ENCODE results near the gene COCH. TPM values are rescaled to one million over a fixed set of nuclear protein-coding genes. Genes with fewer than 3 reads are reported as not detected.

Gene COCH
- total and polyA plus RNA-seq, 9 donors = 0.30 to 2.6 (median 1.2) TPM; not detected in 1

GRCh38 chr14:30876692-30877091, 2.3 kb downstream of the COCH start:
- TF ChIP-seq CTCF (IDR thresholded peaks at IDR 0.05) (no peak), POLR2A (IDR thresholded peaks at IDR 0.05) (no peak), EP300 (IDR thresholded peaks at IDR 0.05) (no peak)
- H3K27me3 ChIP-seq = no peaks in the 10 kb centered on the region
- no peak for DNase-seq
- peaks cover 12% of the 10 kb centered on the region for H3K4me1 ChIP-seq (ENCODE audit: insufficient read depth)
- 63 to 70% (median 67%) methylated on average over 4 of the region's 4 CpGs for WGBS, 3 donors
- intact Hi-C loops (cut with DNase I) = no loop called here
- H3K9me3 ChIP-seq = no peaks in the 10 kb centered on the region
- no peak overlapping the region for H3K4me3 ChIP-seq
- no peak overlapping the region for H3K27ac ChIP-seq
- no peaks in the 10 kb centered on the region for H3K36me3 ChIP-seq

GRCh38 chr14:30882431-30882830, 8.1 kb downstream of the COCH start:
- no peak overlapping the region for H3K4me3 ChIP-seq
- no peaks in the 10 kb centered on the region for H3K4me1 ChIP-seq (ENCODE audit: insufficient read depth)
- no peak for TF ChIP-seq POLR2A (IDR thresholded peaks at IDR 0.05)
- no peak for TF ChIP-seq EP300 (IDR thresholded peaks at IDR 0.05)
- no peak for TF ChIP-seq CTCF (IDR thresholded peaks at IDR 0.05)
- WGBS, 3 donors = 37 to 87% (median 42%) methylated on average over 1 of the region's 1 CpG
- no peaks in the 10 kb centered on the region for H3K9me3 ChIP-seq
- H3K27me3 ChIP-seq = no peaks in the 10 kb centered on the region
- H3K36me3 ChIP-seq = no peaks in the 10 kb centered on the region
- intact Hi-C loops (cut with DNase I) = no loop called here
- H3K27ac ChIP-seq = no peak overlapping the region
- DNase-seq = no peak

GRCh38 chr14:30883508-30884294, 9.3 kb downstream of the COCH start:
- Histone ChIP-seq H3K27ac (no peak overlapping the region), H3K27me3 (no peaks in the 10 kb centered on the region), H3K4me1 (ENCODE audit: insufficient read depth) (no peaks in the 10 kb centered on the region), H3K9me3 (no peaks in the 10 kb centered on the region), H3K36me3 (no peaks in the 10 kb centered on the region), H3K4me3 (no peak overlapping the region)
- no peak for DNase-seq
- intact Hi-C loops (cut with DNase I) = no loop called here
- TF ChIP-seq POLR2A (IDR thresholded peaks at IDR 0.05) = no peak
- TF ChIP-seq EP300 (IDR thresholded peaks at IDR 0.05) = no peak
- TF ChIP-seq CTCF (IDR thresholded peaks at IDR 0.05) = no peak
- WGBS, 3 donors = 67 to 73% (median 72%) methylated on average over 6 of the region's 6 CpGs

GRCh38 chr14:30884901-30885300, 10.5 kb downstream of the COCH start:
- Histone ChIP-seq H3K36me3 (no peaks in the 10 kb centered on the region), H3K27ac (no peak overlapping the region), H3K27me3 (no peaks in the 10 kb centered on the region), H3K4me1 (ENCODE audit: insufficient read depth) (no peaks in the 10 kb centered on the region), H3K4me3 (no peak overlapping the region), H3K9me3 (no peaks in the 10 kb centered on the region)
- DNase-seq = no peak
- no peak for TF ChIP-seq EP300 (IDR thresholded peaks at IDR 0.05)
- TF ChIP-seq CTCF (IDR thresholded peaks at IDR 0.05) = no peak
- TF ChIP-seq POLR2A (IDR thresholded peaks at IDR 0.05) = no peak
- 80 to 85% (median 81%) methylated on average over 3 of the region's 3 CpGs for WGBS, 3 donors
- intact Hi-C loops (cut with DNase I) = no loop called here
